HepG2 (cell line): ENCODE measurements around the gene FAM83G. TPM values are rescaled to one million over a fixed set of nuclear protein-coding genes. Genes with fewer than 3 reads are reported as not detected.

Experiments used
- AHDC1 ChIP-seq: sonication (generic); formaldehyde crosslinking; IDR thresholded peaks from 2 replicates; pipeline ENCODE4 v1.5.1; 2020; ENCODE audit warnings: mild to moderate bottlenecking, missing genetic modification reagents, borderline replicate concordance
- ARID4A ChIP-seq: sonication (generic); formaldehyde crosslinking; IDR thresholded peaks from 2 replicates; pipeline ENCODE4 v1.5.0; 2020; ENCODE audit warnings: mild to moderate bottlenecking, missing genetic modification reagents, borderline replicate concordance
- SAP130 ChIP-seq: IDR thresholded peaks from 2 replicates; pipeline ENCODE4 v1.6.1; 2016; ENCODE audit warnings: low read depth
- ZBTB38 ChIP-seq: sonication (generic); formaldehyde crosslinking; IDR thresholded peaks from 2 replicates; pipeline ENCODE4 v1.5.1; 2020; ENCODE audit warnings: mild to moderate bottlenecking, missing genetic modification reagents
- polyA plus RNA-seq, 8 experiments: library from polyadenylated mRNA; depleted of rRNA in 3 of 8; stranded (reverse) in 7 of 8; unstranded in 1 of 8; fragments of >200 nt; fragmentation: Illumina TruSeq in 4 of 8; extraction: Trizol in 4 of 8; gene quantifications; 2 replicates each; pipeline versions ENCODE4 v1.2.1 to v1.2.3, GENCODE V29; 2011 to 2016; ENCODE audit warnings: low read depth in 4 of 8, missing spikeins in 1 of 8, mixed read lengths in 1 of 8; ENCODE audit not compliant: insufficient read depth in 1 of 8
- total RNA-seq, 5 experiments: library from RNA; depleted of rRNA; stranded (reverse); fragments of >200 nt; fragmentation: Illumina TruSeq; extraction: Trizol; gene quantifications; 2 replicates each; pipeline ENCODE4 v1.2.3, GENCODE V29; 2016; ENCODE audit warnings: low read depth in 1 of 5

FAM83G gene
- total and polyA plus RNA-seq, 2 of the 13 experiments (the other 11 are each of a cell fraction or from before 2014, with no cell fraction given) = 13.7 to 18.6 TPM

- TF ChIP-seq ARID4A (0 out of 2 replicates have a peak, but pooled peaks have one; percentile 22), AHDC1 (no peak), ZBTB38 (0 out of 2 replicates have a peak, but pooled peaks have one; percentile 41), SAP130 (CRISPR knock-in tag) (no peak)
These were observed 53.3 kb downstream of the FAM83G start (continued) for GRCh38 chr17:18950944-18951905.
